ENCODE measurements around the gene EPHB6. TPM values are rescaled to one million over a fixed set of nuclear protein-coding genes. Genes with fewer than 3 reads are reported as not detected.

Gene EPHB6
- polyA plus RNA-seq, 1 experiment, result 0.51 TPM

GRCh38 chr7:142859411-142859810, 4.5 kb downstream of the EPHB6 start:
- no peak for TF ChIP-seq CTCF (IDR thresholded peaks at IDR 0.05; ENCODE audit: low read depth, low read length)
- CTCF ChIA-PET, result no interaction called here
- Histone ChIP-seq H3K27me3 (ENCODE audit: control insufficient read depth, insufficient read depth, low read length) (peaks cover 11% of the 10 kb centered on the region), H3K9me3 (ENCODE audit: control insufficient read depth, insufficient read depth, low read length) (peaks cover 2% of the 10 kb centered on the region; the same call in 1 of the 2 replicates), H3K27ac (ENCODE audit: low read depth, low read length) (no peak overlapping the region), H3K4me3 (ENCODE audit: low read depth, low read length) (no peak overlapping the region)
- DNase-seq (ENCODE audit: low read depth, low spot score), result no peak
- POLR2A ChIA-PET, result no interaction called here

- Histone ChIP-seq H3K4me3 (ENCODE audit: low read depth, low read length) (no peak overlapping the region), H3K27me3 (ENCODE audit: control insufficient read depth, insufficient read depth, low read length) (peaks cover 11% of the 10 kb centered on the region), H3K9me3 (ENCODE audit: control insufficient read depth, insufficient read depth, low read length) (peaks cover 3% of the 10 kb centered on the region; the same call in 1 of the 2 replicates), H3K27ac (ENCODE audit: low read depth, low read length) (no peak overlapping the region)
- CTCF ChIA-PET, result interaction anchor here (1.0 kb wide), 1 partner anchor 48 kb away, joined by 3 read pairs; no protein-coding TSS in a partner anchor
- no peak for TF ChIP-seq CTCF (IDR thresholded peaks at IDR 0.05; ENCODE audit: low read depth, low read length)
- POLR2A ChIA-PET, result no interaction called here
- no peak for DNase-seq (ENCODE audit: low read depth, low spot score)
These were observed 5.0 kb downstream of the EPHB6 start for GRCh38 chr7:142859829-142860228.

GRCh38 chr7:142860968-142861367, 6.1 kb downstream of the EPHB6 start:
- peaks cover 5% of the 10 kb centered on the region; the same call in 1 of the 2 replicates for H3K9me3 ChIP-seq (ENCODE audit: control insufficient read depth, insufficient read depth, low read length)
- H3K27ac ChIP-seq (ENCODE audit: low read depth, low read length), result no peak overlapping the region
- peaks cover under 1% of the 10 kb centered on the region for H3K27me3 ChIP-seq (ENCODE audit: control insufficient read depth, insufficient read depth, low read length)
- no peak for TF ChIP-seq CTCF (IDR thresholded peaks at IDR 0.05; ENCODE audit: low read depth, low read length)
- no peak for DNase-seq (ENCODE audit: low read depth, low spot score)
- no peak overlapping the region for H3K4me3 ChIP-seq (ENCODE audit: low read depth, low read length)
- ChIA-PET POLR2A (no interaction called here), CTCF (interaction anchor here (1.0 to 1.4 kb wide), 2 partner anchors 50 to 78 kb away, joined by 3 to 4 read pairs; no protein-coding TSS in a partner anchor)

GRCh38 chr7:142862351-142862750, 7.5 kb downstream of the EPHB6 start:
- CTCF ChIA-PET, result interaction anchor here (1.4 kb wide), 1 partner anchor 79 kb away, joined by 4 read pairs; no protein-coding TSS in a partner anchor

More at GRCh38 chr7:142862351-142862750, 7.5 kb downstream of the EPHB6 start:
- no peak overlapping the region for H3K27ac ChIP-seq (ENCODE audit: low read depth, low read length)
- H3K27me3 ChIP-seq (ENCODE audit: control insufficient read depth, insufficient read depth, low read length), result no peaks in the 10 kb centered on the region
- POLR2A ChIA-PET, result no interaction called here
- TF ChIP-seq CTCF (IDR thresholded peaks at IDR 0.05; ENCODE audit: low read depth, low read length), result no peak
- peaks cover 17% of the 10 kb centered on the region; the same call in 1 of the 2 replicates for H3K9me3 ChIP-seq (ENCODE audit: control insufficient read depth, insufficient read depth, low read length)
- no peak overlapping the region for H3K4me3 ChIP-seq (ENCODE audit: low read depth, low read length)
- DNase-seq (ENCODE audit: low read depth, low spot score), result no peak
